ENCODE data around the gene DCST2.

DCST2 gene

DNA sequence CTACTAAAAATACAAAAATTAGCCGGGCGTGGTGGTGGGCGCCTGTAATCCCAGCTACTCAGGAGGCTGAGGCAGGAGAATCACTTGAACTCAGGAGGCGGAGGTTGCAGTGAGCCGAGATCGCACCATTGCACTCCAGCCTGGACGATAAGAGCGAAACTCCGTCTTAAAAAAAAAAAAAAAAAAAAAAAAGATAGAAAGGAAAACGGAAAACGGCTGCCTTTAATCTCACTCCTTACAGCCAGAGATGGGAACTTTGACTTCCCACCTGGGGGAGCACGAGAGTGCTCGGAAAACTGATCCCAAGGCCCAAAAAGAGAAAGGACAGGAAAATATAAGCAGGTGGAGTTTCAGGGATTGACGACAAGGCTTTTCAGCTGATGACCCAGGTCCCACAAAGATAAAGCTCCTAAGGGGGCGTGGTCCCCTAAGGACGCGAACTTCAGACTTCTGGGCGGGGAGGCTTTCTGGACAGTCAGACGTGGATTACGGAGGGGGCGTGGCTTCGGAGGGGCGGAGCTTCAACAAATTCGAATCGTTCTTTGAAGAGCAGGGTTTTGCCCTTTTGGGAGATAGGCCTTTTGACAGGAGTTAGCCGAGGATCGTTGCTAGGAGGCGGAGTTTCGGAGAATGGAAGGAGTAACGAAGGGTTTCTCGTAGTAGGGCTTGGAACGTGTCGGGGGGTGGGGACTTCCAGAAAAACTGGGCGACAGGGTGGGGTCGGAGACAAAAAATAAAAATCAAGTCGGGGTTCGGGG, 60.1 kb downstream of the DCST2 start:
- DNase-seq = peak; percentile 71

DNA sequence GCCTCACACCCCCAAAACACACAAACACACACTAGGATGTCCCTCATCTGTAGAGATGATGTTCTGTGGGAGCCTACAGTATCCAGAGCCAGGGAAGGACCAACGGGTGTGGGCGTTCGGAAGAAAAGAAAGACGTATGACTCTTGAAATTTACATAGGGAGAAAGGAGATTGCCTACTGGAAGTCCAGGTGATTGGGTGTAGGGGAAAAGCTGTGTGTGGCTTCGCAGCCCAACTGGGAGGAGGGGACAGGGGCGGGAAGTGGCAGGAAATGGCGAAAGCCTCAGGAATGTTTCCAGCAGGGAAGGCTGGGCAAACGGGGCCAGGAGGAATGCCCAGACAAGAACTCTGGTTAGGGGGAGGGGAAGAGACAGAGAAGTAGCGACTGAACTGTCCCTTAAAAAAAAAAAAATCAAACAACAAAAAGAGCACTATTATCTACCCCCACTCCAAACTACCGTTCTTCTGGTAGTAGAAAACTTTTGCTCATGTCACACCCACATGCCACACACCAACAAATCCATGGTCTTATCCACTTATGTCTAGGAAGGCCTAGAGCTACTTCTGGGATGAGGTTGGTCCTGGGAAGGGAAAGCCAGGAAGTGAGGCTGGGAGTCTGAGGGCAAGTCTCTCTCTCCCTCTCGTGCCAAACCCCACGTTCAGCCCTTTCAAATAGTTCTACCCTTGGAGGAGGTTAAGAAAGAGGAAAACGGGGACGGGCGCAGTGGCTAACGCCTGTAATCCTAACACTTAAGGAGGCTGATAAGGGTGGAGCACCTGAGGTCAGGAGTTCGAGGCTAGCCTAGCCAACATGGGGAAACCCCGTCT, 60.9 kb downstream of the DCST2 start:
- no peak for DNase-seq

DNA sequence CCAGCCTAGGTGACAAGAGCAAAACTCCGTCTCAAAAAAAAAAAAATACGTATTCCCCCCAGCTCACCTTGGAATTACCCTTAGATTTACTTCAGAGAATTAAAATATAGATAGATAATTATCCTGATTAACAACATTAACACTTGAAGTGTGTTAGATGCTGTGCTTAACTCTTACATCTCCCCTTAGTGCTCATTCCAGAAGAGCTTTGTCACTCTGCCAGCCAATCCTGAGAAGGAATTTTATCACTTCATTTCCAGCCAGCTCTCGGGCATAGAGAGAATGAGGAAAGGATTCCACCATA, 61.4 kb downstream of the DCST2 start:
- no peak for DNase-seq

DNA sequence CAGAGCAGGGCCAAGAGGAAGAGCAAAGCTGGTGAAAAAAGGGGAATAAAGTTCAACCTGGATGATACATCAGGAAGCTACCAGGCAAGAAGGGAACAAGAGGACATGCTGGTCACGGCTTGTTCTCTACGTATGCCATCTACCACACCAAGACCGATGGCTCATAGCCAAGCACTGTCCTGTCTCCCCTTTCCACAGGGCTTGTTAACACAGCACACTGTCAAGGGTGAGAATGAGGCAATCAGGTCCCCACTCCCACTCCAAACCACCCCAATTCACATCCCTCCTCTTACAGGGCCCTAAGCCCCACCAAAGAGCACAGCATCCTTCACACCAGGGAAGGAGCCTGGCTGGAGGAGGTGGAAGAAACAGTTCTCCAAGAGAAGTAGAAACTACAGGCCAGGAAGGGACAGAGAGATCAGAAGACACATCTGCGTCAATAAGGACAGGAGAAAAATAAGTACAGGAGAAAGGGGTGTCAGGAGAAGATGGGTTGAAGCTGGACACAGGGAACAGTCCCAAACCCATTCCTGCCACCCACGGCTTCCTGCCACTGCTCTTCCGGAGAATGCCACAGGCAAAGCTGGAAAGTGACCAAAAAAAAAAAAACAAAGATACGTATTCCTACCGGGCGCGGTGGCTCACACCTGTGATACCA, 62.1 kb downstream of the DCST2 start:
- DNase-seq = no peak

DNA sequence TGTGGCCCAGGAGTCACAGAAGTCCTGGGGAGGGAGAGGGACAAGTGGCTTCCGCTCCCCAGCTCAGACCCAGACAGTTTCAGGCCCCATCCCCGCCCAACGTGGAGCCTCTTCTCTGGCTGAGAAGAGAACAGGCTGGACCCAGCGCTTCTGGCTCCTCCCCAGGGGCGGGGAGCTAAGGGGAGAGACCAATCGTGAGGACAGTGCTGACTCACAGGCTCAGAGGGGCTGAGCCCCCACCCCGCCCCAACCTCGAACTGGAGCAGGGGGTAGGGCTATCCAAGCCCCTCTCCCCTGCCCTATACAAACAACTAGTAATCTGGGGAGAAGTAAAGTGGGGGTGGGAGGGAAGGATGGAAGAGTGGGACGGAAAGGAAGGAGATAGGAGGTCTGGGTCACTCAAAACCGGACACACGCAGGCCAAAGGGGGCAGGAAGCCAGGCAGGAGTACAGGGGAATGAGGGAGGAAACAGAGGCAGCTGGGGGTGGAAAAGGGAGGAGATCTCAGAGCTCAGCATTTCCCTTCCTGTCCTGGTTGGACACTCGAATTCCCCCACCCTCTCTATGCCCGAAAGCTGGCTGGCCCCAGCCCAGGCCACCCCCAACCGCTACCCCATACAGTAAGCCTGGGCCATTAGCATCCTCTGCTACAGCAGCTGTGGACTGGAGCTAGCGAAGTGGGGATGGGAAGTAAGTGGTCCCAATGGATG, 62.8 kb downstream of the DCST2 start, which contains the start of gene SHC1:
TSS of gene SHC1 (minus strand) at position 117 of the 710 bp plus-strand sequence. CDS start 221 bp downstream, outside the sequence.
- DNase-seq = peak; percentile 69

DNA sequence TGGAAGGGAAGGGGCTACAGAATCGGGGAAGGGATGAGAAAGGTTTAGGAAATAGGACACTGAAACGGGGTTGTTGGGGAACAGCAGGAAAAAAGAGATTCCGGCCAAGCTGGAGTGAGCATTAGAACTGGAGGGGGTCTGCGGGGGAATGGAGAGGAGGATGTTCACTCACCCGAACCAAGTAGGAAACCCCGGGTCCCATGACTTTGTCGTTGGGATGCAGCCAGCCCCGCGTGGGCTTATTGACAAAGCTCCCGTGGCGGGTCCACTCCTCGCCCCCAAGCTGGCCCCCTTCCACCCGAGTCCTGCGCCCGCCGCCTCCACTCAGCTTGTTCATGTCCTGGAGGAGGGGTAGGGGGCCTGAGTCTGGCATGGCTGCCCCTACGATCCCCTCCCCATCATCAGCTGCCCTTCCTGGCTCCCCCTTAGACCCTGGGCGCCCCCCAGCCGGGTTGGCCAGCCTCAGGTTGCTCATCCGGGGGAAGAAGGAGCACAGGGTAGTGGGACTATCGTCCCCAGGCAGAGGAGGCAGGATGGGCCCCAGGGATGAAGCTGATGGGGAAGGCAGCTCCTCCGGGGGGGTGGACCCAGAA, 63.6 kb downstream of the DCST2 start:
- no peak for DNase-seq

DNA sequence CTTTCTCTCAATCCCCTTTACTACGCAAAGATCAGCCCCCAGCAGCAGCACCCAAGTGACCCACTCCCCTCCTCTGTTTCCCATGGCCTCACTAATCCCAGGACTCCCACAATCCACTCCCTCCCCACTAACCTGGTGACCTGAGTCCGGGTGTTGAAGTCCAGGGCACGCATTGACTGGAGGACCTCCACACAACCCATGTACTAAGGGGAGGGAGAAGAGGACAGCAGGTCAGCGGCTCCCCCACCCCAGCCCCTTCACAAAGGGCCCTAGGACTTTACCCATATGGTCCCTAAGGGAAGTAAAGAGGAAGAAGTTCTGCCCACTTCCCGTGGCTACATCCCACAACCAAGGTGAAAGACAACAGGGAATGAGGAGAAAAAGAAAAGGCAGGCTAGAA, 64.3 kb downstream of the DCST2 start:
- DNase-seq = no peak

DNA sequence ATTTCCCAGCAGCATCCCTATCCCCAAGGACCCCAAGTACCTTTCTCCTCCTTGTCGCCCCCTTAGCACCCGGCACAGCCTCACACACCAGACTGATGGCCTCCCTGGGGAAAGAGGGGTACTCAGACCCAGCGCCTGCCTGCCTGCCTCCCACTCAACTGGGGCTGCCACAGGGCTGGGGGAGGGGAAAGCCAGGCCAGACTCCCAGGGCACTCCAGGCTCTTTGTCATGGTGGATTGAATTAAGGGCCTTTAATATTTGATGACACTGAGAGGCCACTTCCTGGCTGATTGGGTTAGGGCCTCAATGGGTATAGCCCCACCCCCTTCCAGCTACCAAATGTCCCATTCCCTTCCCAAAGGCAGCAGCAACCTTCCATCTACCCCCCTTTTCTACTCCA, 64.8 kb downstream of the DCST2 start:
- DNase-seq = no peak

All from GOT3 (cell line).